Adrenal gland (tissue), 5 donors: Measurements from ENCODE around the gene ZNF792.

Source experiments
- CTCF ChIP-seq, 6 experiments: fragments of 450-650 bp in 4 of 6; fragments of 200-600 bp in 2 of 6; sonication (generic) in 1 of 6; IDR thresholded peaks; 1 replicate in 5 of 6; 2 replicates in 1 of 6; pipeline versions ENCODE4 v1.5.1 to v1.8.0; 2016 to 2021; ENCODE audit warnings: antibody characterized with exemption in 6 of 6, mild to moderate bottlenecking in 2 of 6, moderate library complexity in 1 of 6
- POLR2A ChIP-seq, 2 donors: fragments of 450-650 bp; IDR thresholded peaks; one replicate each; pipeline ENCODE4 v1.6.1; 2017; ENCODE audit warnings: antibody characterized with exemption in 2 of 2, mild to moderate bottlenecking in 2 of 2, moderate library complexity in 1 of 2
- donor health status: DM: no; HTN: no; CAD: no.

GRCh38 chr19:35000338-35000646 lies 36.3 kb upstream of the ZNF792 start:
- TF ChIP-seq CTCF (IDR thresholded peaks at IDR 0.05): no peak
- peak in 1 of 2 donors; percentile 43 for TF ChIP-seq POLR2A (IDR thresholded peaks at IDR 0.05)
